Omental fat pad (tissue), 4 donors: ENCODE results near the gene NTRK2. TPM values are rescaled to one million over a fixed set of nuclear protein-coding genes. Genes with fewer than 3 reads are reported as not detected.

ENCODE experiments used
- ATAC-seq: fragments of 150-250 bp; one replicate; pipeline ENCODE4 v1.9.1; 2016; ENCODE audit warnings: mild to moderate bottlenecking, moderate library complexity; ENCODE audit not compliant: low FRiP score
- DNase-seq: peaks from one replicate; pipeline ENCODE4 v3.0.0-alpha.2; 2019; ENCODE audit warnings: low spot score
- total RNA-seq, 4 donors: library from RNA; depleted of rRNA; stranded (reverse); fragments of >200 nt; gene quantifications; one replicate each; pipeline ENCODE4 v1.1.0, GENCODE V29; 2016
- TF ChIP-seq, protein P1 (sequence below), 3 donors: fragments of 450-650 bp; IDR thresholded peaks; one replicate each; pipeline ENCODE4 v1.5.1; 2016 to 2017; ENCODE audit warnings: antibody characterized with exemption in 3 of 3, mild to moderate bottlenecking in 3 of 3, moderate library complexity in 2 of 3

Gene NTRK2
- total RNA-seq, 4 donors from 2014 or later, result 13.9 to 20.2 (median 16.1) TPM

DNA sequence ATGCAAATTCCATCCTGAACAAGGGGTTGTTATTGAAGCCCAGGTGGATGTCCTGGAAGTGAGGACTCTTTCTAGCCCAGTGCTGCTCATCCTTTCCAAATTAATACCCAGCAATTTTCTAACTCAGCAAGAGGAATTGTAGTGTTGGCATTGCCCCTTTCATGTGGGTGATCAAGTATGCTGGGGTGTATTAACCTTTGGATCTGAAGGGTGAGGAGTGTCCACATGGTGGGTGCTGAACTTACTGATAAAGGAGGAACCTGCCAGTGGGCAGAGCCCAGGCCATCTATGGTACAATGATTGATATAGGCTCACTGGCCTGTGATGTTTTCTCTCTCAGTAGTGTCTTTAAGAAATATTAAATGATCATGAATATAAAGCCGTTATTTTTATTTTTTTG is 210.1 kb downstream of the NTRK2 start:
- TF ChIP-seq, protein P1, sequence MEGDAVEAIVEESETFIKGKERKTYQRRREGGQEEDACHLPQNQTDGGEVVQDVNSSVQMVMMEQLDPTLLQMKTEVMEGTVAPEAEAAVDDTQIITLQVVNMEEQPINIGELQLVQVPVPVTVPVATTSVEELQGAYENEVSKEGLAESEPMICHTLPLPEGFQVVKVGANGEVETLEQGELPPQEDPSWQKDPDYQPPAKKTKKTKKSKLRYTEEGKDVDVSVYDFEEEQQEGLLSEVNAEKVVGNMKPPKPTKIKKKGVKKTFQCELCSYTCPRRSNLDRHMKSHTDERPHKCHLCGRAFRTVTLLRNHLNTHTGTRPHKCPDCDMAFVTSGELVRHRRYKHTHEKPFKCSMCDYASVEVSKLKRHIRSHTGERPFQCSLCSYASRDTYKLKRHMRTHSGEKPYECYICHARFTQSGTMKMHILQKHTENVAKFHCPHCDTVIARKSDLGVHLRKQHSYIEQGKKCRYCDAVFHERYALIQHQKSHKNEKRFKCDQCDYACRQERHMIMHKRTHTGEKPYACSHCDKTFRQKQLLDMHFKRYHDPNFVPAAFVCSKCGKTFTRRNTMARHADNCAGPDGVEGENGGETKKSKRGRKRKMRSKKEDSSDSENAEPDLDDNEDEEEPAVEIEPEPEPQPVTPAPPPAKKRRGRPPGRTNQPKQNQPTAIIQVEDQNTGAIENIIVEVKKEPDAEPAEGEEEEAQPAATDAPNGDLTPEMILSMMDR (IDR thresholded peaks at IDR 0.05), result no peak
- no peak for DNase-seq
- no peak for ATAC-seq

DNA sequence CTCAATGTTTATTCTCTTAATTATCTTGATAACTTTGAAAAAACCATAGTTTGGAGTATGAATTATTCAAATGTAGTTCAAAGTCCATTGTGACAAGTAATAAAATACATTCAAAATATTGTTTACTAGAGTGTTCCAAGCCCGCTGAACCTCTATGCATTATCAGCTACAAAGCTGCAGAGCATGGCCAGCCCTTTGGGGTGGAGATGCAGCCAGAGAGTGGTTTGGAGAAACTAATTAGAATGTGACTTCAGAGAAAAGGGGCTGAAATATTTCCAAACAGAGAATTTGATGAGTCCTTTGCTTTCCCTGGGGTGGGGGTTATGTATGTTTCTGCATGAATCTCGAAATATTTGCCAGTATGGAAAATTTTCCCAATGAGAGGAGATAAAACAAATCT is 211.3 kb downstream of the NTRK2 start:
- ATAC-seq, result no peak
- TF ChIP-seq, protein P1 (IDR thresholded peaks at IDR 0.05), result no peak
- DNase-seq, result no peak

GRCh38 chr9:84886866-84887265 is 217.3 kb downstream of the NTRK2 start:
- DNase-seq, result no peak
- ATAC-seq, result no peak

GRCh38 chr9:84891924-84892323 is 222.4 kb downstream of the NTRK2 start:
- TF ChIP-seq, protein P1 (IDR thresholded peaks at IDR 0.05), result no peak
- no peak for ATAC-seq
- DNase-seq, result no peak

More at GRCh38 chr9:84886866-84887265, 217.3 kb downstream of the NTRK2 start:
- TF ChIP-seq, protein P1 (IDR thresholded peaks at IDR 0.05), result no peak

DNA sequence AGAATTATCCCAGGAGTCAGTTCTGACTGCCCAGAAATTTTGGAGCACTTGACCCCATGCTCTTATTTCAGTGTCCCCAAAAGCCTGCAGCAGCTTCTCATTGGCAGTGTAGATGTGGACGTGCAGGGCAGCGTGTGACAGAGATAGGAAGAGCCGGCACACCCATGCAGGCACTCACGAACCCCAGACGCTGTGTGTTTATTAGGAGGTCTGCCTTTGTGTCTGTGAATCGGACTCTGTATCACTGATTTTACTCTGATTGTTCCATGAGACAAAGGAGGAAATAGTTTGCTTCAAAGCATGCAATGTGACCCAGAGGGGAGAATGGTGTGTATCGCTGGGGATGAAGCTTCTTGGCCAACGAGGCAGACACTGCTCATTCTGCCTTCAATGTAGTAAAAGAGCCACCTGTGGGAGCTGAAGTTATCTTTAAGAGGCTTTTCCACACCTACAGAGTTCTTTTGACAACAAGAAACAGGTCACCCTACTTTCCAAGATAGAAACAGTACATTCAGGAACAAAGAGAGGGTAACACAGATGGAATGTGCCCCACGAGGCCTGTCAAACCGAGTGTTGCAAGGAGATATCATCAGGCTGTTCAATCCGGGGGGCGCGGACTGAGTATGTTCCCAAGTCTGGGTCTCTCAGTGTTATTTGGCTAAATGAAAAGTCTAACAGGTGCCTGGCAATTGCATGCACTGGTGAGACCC is 224.0 kb downstream of the NTRK2 start:
- TF ChIP-seq, protein P1 (IDR thresholded peaks at IDR 0.05), result no peak
- DNase-seq (no peak), ATAC-seq (no peak)

DNA sequence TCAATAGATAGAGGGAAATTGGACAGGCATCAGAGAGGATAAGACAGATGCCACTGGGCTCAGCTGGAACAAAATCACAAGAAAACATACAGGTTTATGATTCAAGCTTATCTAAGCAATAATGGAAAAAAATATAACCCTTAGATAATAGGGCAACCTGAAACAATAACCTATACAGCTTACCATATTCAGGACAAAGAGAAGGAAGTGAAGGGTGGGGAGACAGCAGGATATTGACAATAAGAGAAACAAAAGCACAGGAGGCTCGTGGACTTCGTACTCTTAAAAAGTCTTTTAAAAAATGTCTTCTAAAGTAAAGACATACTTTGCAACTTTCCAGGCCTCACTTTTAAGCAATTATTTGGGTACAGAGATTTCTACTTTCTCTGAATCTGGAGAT is 225.3 kb downstream of the NTRK2 start:
- DNase-seq, result no peak

More for the DNA sequence above, 225.3 kb downstream of the NTRK2 start:
- TF ChIP-seq, protein P1 (IDR thresholded peaks at IDR 0.05), result no peak
- ATAC-seq, result no peak
